ENCODE data around the gene HDX.

DNA sequence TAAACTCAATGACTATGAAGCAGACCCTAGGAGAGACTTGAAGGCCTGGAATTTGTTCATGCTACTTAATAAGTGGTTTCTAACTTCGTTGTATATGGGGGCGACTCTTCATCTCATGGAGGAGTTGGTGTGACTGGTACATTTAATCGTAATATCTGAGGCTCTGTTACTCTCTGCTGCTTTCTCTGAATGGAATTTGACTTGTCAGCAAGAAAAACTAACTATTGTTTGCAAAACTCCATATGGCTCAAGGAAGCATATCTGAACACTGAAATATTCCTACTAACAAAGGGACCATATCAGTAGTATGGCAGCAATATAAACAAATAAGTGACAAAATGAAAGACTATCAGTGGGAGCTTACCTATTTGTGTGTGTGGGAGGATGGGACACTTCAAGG is 182.2 kb downstream of the HDX start:
- TF ChIP-seq POLR2AphosphoS5 (IDR thresholded peaks at IDR 0.05; ENCODE audit: low read depth, low read length), result no peak
- TF ChIP-seq, protein P1, sequence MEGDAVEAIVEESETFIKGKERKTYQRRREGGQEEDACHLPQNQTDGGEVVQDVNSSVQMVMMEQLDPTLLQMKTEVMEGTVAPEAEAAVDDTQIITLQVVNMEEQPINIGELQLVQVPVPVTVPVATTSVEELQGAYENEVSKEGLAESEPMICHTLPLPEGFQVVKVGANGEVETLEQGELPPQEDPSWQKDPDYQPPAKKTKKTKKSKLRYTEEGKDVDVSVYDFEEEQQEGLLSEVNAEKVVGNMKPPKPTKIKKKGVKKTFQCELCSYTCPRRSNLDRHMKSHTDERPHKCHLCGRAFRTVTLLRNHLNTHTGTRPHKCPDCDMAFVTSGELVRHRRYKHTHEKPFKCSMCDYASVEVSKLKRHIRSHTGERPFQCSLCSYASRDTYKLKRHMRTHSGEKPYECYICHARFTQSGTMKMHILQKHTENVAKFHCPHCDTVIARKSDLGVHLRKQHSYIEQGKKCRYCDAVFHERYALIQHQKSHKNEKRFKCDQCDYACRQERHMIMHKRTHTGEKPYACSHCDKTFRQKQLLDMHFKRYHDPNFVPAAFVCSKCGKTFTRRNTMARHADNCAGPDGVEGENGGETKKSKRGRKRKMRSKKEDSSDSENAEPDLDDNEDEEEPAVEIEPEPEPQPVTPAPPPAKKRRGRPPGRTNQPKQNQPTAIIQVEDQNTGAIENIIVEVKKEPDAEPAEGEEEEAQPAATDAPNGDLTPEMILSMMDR (IDR thresholded peaks at IDR 0.05), result no peak

Data from Panc1 (cell line).